Left lung (tissue), 10 donors: ENCODE measurements around the gene KARS1. TPM values are rescaled to one million over a fixed set of nuclear protein-coding genes. Genes with fewer than 3 reads are reported as not detected.

Source experiments
- ATAC-seq: fragments of 200-7000 bp; cut with Tn5 transposase; one replicate; pipeline ENCODE4 v1.9.1; 2020; ENCODE audit warnings: moderate library complexity
- DNase-seq, 4 donors: peaks; one replicate each; pipeline ENCODE4 v3.0.0-alpha.2; 2013 to 2020
- H3K27ac ChIP-seq, 2 donors: fragments of 200-600 bp; sonication (generic) in 1 of 2; one replicate each; pipeline versions ENCODE4 v1.5.0 to v1.8.0; 2020 to 2021
- H3K27me3 ChIP-seq, 2 donors: fragments of 200-600 bp; sonication (generic) in 1 of 2; one replicate each; pipeline versions ENCODE4 v1.5.0 to v1.8.0; 2020 to 2021
- H3K36me3 ChIP-seq, 2 donors: fragments of 200-600 bp; sonication (generic) in 1 of 2; one replicate each; pipeline versions ENCODE4 v1.5.0 to v1.8.0; 2020 to 2021
- H3K4me1 ChIP-seq, 2 donors: fragments of 200-600 bp; one replicate each; pipeline ENCODE4 v1.8.0; 2021
- H3K4me3 ChIP-seq, 2 donors: fragments of 200-600 bp; sonication (generic) in 1 of 2; one replicate each; pipeline versions ENCODE4 v1.5.0 to v1.8.0; 2020 to 2021; ENCODE audit warnings: mild to moderate bottlenecking in 1 of 2
- H3K9me3 ChIP-seq, 2 donors: fragments of 200-600 bp; sonication (generic) in 1 of 2; one replicate each; pipeline versions ENCODE4 v1.5.0 to v1.8.0; 2020 to 2021
- intact Hi-C, 2 donors: fragments of 100-400 bp; cut with DNase I; formaldehyde crosslinking; loops; one replicate each; pipeline versions ENCODE4 v1.11.2 to v1.14.2; 2022
- polyA plus RNA-seq, 6 donors: library from polyadenylated mRNA; unstranded; fragments of 120-200 nt; gene quantifications; one replicate each; pipeline ENCODE4 v1.2.1, GENCODE V29; 2013; ENCODE audit not compliant: insufficient read length in 6 of 6
- total RNA-seq, 2 donors: library from RNA; stranded (reverse); fragmentation: NEBNext Ultra II Directional; extraction: Animal tissue kit (Norgen Biotek cat#: 25700); gene quantifications; one replicate each; pipeline ENCODE4 v1.2.1, GENCODE V29; 2021
- TF ChIP-seq, protein P1 (sequence below), 2 donors: fragments of 200-600 bp; sonication (generic) in 1 of 2; IDR thresholded peaks; one replicate each; pipeline versions ENCODE4 v1.5.0 to v1.8.0; 2021; ENCODE audit warnings: antibody characterized with exemption in 2 of 2
- donor health status: DM: no; HTN: yes; CAD: no.
- donor health status: DM: no; HTN: no; CAD: no.

The KARS1 gene
- total and polyA plus RNA-seq, 8 donors, result 80.0 to 128 (median 122) TPM

DNA sequence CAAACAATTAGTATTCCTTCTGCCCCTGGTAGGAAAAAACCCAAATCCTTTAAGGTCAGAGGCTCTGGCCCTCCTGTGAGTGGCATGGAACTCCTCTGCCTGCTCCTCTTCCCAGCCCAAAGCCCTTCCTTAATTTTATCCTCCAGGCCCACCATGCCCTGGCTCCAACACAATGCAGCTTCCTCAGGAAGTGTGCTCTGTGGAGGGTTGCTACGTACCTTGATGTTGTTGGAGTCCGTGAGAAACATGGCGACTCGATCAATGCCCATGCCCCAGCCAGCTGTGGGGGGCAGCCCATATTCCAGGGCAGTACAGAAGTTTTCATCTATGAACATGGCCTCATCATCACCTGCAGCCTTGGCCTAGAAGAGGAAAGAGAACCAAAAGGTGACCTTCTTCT is 19.1 kb downstream of the KARS1 start:
- peaks cover 0 to 82% of the 10 kb centered on the region in 2 donors for H3K36me3 ChIP-seq
- TF ChIP-seq, protein P1, sequence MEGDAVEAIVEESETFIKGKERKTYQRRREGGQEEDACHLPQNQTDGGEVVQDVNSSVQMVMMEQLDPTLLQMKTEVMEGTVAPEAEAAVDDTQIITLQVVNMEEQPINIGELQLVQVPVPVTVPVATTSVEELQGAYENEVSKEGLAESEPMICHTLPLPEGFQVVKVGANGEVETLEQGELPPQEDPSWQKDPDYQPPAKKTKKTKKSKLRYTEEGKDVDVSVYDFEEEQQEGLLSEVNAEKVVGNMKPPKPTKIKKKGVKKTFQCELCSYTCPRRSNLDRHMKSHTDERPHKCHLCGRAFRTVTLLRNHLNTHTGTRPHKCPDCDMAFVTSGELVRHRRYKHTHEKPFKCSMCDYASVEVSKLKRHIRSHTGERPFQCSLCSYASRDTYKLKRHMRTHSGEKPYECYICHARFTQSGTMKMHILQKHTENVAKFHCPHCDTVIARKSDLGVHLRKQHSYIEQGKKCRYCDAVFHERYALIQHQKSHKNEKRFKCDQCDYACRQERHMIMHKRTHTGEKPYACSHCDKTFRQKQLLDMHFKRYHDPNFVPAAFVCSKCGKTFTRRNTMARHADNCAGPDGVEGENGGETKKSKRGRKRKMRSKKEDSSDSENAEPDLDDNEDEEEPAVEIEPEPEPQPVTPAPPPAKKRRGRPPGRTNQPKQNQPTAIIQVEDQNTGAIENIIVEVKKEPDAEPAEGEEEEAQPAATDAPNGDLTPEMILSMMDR (IDR thresholded peaks at IDR 0.05), result no peak
- no peak overlapping the region for H3K4me3 ChIP-seq
- DNase-seq, result no peak
- ATAC-seq, result no peak
- no peaks in the 10 kb centered on the region for H3K9me3 ChIP-seq
- peak overlapping the region in 1 of 2 donors; percentile 63 for H3K27ac ChIP-seq
- H3K27me3 ChIP-seq, result no peaks in the 10 kb centered on the region
- peaks cover 0 to 16% of the 10 kb centered on the region in 2 donors for H3K4me1 ChIP-seq
- intact Hi-C loops, result no loop called here

DNA sequence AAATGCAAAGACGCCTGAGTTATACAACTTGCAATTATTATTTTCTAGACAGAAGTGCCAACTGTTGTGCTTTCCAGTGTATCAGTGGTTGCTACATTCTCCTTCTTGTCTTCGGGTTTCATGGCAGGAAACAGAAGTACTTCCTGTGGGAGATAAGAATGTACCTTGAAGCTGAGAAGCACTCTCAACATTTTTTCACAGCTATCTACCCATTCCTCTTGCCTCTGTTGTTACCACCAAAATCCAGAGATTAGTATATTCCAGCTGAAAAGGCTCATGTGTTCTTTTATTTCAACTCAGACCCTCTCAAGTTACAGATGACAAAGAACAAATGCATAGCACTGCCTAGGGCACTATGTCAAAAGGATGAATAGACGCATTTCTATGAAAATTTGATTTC is 19.6 kb downstream of the KARS1 start:
- DNase-seq (no peak), ATAC-seq (peak; percentile 19)
- H3K4me3 ChIP-seq, result no peak overlapping the region
- H3K27me3 ChIP-seq, result no peaks in the 10 kb centered on the region
- peak overlapping the region in 1 of 2 donors; percentile 63 for H3K27ac ChIP-seq
- TF ChIP-seq, protein P1 (IDR thresholded peaks at IDR 0.05), result no peak
- H3K36me3 ChIP-seq, result peaks cover 0 to 77% of the 10 kb centered on the region in 2 donors
- H3K9me3 ChIP-seq, result no peaks in the 10 kb centered on the region
- intact Hi-C loops, result no loop called here
- H3K4me1 ChIP-seq, result peaks cover 0 to 16% of the 10 kb centered on the region in 2 donors

DNA sequence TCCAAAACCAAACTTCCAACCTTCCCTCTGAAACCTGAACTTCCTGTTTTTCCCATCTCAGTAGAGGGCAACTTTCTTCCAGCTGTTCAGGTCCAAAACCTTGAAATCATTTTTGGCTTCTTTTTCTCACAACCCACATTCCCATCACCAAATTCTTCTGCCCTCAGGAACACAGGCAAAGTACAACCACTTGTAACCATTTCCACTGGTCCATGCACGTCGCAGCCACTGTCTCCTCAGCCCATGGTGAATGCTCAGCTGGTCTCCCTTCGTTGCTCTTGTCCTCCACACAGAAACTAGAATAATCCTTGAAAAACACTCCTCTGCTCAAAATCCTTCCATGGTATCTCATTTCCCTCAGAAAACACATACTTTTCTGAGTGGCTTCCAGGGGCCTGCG is 20.7 kb downstream of the KARS1 start:
- DNase-seq, result no peak
- intact Hi-C loops, result no loop called here
- no peak for ATAC-seq
- H3K27me3 ChIP-seq, result no peaks in the 10 kb centered on the region
- H3K4me3 ChIP-seq, result no peak overlapping the region
- H3K4me1 ChIP-seq, result peaks cover 7 to 24% of the 10 kb centered on the region in 2 donors
- TF ChIP-seq, protein P1 (IDR thresholded peaks at IDR 0.05), result no peak
- no peaks in the 10 kb centered on the region for H3K9me3 ChIP-seq
- peak overlapping the region in 1 of 2 donors; percentile 63 for H3K27ac ChIP-seq
- peaks cover 0 to 67% of the 10 kb centered on the region in 2 donors for H3K36me3 ChIP-seq

DNA sequence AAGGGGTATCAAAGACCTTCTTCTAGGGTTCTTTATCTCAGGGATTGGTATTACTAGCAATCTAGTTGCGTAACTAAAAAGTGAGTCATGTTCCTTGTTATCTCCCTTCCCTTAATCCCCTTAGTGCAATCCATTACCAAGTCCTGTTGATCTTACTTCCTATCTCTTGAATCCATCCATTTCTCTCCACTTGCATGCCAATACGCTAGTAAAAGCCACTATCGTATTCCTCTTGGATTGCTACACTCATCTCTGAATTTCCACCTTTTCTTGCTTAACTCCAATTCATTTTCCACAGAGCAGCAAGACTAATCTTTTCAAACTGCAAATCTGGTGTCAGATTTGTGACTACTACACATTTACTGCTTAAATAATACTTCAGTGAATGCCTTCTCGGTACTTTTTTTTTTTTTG is 22.5 kb downstream of the KARS1 start:
- TF ChIP-seq, protein P1 (IDR thresholded peaks at IDR 0.05), result no peak
- Histone ChIP-seq H3K9me3 (no peaks in the 10 kb centered on the region), H3K36me3 (peaks cover 0 to 51% of the 10 kb centered on the region in 2 donors), H3K27ac (no peak overlapping the region), H3K4me1 (peaks cover 8 to 43% of the 10 kb centered on the region in 2 donors), H3K4me3 (no peak overlapping the region), H3K27me3 (no peaks in the 10 kb centered on the region)
- intact Hi-C loops, result no loop called here
- ATAC-seq, result no peak
- no peak for DNase-seq

DNA sequence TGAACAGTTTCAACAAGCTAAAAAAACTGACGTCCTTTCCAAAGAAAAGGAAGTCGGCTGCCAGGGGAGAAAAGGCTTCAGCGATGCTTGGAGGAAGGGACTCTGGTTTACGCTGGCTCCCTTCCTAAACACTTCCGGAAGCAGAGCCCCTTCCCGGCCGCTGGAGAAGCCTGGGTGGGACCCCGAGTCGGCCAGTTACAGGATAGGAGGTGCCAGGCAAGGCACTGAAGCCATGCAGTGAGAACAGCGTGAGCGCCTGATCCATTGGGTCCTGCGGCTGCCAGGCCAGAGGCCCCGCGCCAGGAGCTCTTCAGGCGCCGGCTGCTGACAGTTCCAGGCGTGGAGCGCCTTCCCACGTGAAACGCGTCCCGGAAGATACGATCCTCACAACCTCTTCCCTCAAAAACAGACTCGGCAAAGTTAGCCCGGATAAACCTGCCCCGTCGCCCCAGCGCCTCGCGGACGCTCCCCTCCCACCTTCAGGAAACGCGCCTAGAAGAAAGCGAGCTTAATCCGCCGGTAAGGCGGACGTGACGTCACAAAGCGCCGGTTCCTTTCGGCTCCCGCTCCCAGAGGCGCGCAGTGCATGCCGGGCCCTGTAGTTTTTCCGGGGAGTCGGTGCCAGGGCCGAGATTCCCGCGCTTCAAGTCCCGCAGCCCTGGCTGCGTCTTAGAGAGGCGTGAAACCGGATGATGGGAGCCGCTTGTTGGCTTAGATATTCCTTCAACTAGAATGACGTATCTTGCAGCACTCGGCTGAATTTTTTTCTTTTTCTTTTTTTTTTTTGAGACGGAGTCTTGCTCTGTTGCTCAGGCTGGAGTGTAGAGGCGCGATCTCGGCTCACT is 24.5 kb downstream of the KARS1 start, which contains the start of gene ADAT1:
TSS of gene ADAT1 (minus strand) at position 521 of the 845 bp plus-strand sequence. CDS start 2,482 bp downstream, outside the sequence.
- intact Hi-C loops, result no loop called here
- TF ChIP-seq, protein P1 (IDR thresholded peaks at IDR 0.05), result no peak
- H3K9me3 ChIP-seq, result no peaks in the 10 kb centered on the region
- H3K4me3 ChIP-seq, result peak within 1 kb of the TSS; percentile 77 to 79
- peak; percentile 98 to 99 (median 98) for DNase-seq
- no peaks in the 10 kb centered on the region for H3K27me3 ChIP-seq
- H3K36me3 ChIP-seq, result peaks cover 0 to 50% of the 10 kb centered on the region in 2 donors
- H3K27ac ChIP-seq, result peak within 1 kb of the TSS; percentile 91 to 92
- ATAC-seq, result peak; percentile 96
- H3K4me1 ChIP-seq, result peaks cover 8 to 40% of the 10 kb centered on the region in 2 donors
